ENCODE measurements around the gene SLC26A1. TPM values are rescaled to one million over a fixed set of nuclear protein-coding genes. Genes with fewer than 3 reads are reported as not detected.

SLC26A1 gene
- total RNA-seq, 1 experiment from 2014 or later = 0.09 TPM

DNA sequence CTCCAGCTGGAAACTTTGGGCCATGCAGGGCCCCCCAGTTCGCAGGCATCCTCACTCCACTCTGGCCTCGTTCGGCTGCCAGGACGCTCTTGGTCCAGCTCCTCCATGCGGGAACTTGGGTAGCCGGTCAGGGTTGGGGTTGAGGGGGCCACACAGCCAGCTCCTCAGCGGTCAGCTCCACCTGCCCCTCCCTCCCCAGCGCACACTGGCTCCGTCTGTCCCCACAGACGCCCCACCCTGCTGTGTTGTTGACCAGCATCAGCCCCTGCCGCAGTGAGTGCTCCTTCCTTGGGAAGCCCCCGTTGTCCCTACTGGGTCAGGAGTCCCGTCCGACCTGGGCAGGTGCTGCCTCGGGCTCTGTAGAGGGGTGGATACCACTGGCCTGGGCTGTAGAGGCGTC is 24.0 kb upstream of the SLC26A1 start:
- Histone ChIP-seq H3K18ac (ENCODE audit: insufficient read length, low read depth, low read length) (no peak overlapping the region), H3K9me3 (ENCODE audit: control insufficient read depth, low read depth, low read length) (no peaks in the 10 kb centered on the region), H3K23ac (ENCODE audit: insufficient read length, low read depth, low read length) (no peak overlapping the region), H3K4me2 (ENCODE audit: insufficient read depth, insufficient read length, low read length) (no peak overlapping the region), H3K23me2 (ENCODE audit: insufficient read length, low read depth, low read length, poor library complexity, severe bottlenecking) (no peaks in the 10 kb centered on the region), H3K9ac (ENCODE audit: extremely low read depth, insufficient read length, low read length) (no peak overlapping the region), H4K5ac (ENCODE audit: insufficient read length, low read depth, low read length) (no peak overlapping the region), H2BK5ac (ENCODE audit: insufficient read length, low read length) (no peak overlapping the region), H3K27ac (ENCODE audit: insufficient read length, low read depth, low read length) (no peak overlapping the region), H3K56ac (ENCODE audit: insufficient read length, low read depth, low read length) (no peak overlapping the region), H3K4me1 (ENCODE audit: insufficient read depth, low read length) (no peaks in the 10 kb centered on the region; the same call in 1 of the 2 replicates), H3T11ph (ENCODE audit: low read length) (no peak overlapping the region), H2BK120ac (ENCODE audit: low read depth, low read length, poor library complexity, severe bottlenecking) (no peak overlapping the region), H4K20me1 (ENCODE audit: control insufficient read depth, insufficient read depth, insufficient read length) (no peaks in the 10 kb centered on the region), H3K4ac (ENCODE audit: low read depth, low read length) (no peak overlapping the region), H2AFZ (ENCODE audit: low read length) (no peak overlapping the region), H3K79me1 (ENCODE audit: insufficient read depth, low read depth, low read length, poor library complexity, severe bottlenecking) (no peaks in the 10 kb centered on the region), H2AK5ac (ENCODE audit: insufficient read length, low read length) (no peak overlapping the region), H3K27me3 (ENCODE audit: insufficient read depth, low read length) (no peaks in the 10 kb centered on the region; the same call in 1 of the 2 replicates), H3K79me2 (ENCODE audit: insufficient read depth, low read length) (no peaks in the 10 kb centered on the region), H3K14ac (ENCODE audit: insufficient read depth, low read length) (no peak overlapping the region; the same call in 1 of the 2 replicates), H2BK12ac (ENCODE audit: insufficient read length, low read depth, low read length) (no peak overlapping the region), H2BK15ac (ENCODE audit: low read depth, low read length) (no peak overlapping the region), H4K91ac (ENCODE audit: insufficient read length, low read depth, low read length) (no peak overlapping the region), H4K8ac (replicated peaks; ENCODE audit: insufficient read length, low read depth, low read length) (no peak overlapping the region), H2BK20ac (ENCODE audit: low read depth, low read length, poor library complexity, severe bottlenecking) (no peak overlapping the region)
- Mint-ChIP-seq H3K27ac (no peak overlapping the region), H3K4me3 (no peak overlapping the region), H3K36me3 (ENCODE audit: insufficient read depth in 1 of 3, low read depth in 3 of 3) (peaks cover 0 to 4% (median 0%) of the 10 kb centered on the region in 3 experiments; a peak in 2 of 7 replicates), H3K9me3 (no peaks in the 10 kb centered on the region), H3K27me3 (ENCODE audit: low read depth) (no peaks in the 10 kb centered on the region; the same call in 1 of the 2 replicates), H3K4me1 (peaks cover 4 to 13% of the 10 kb centered on the region in 2 experiments; a peak in 3 of 4 replicates)
- TF ChIP-seq, protein P1, sequence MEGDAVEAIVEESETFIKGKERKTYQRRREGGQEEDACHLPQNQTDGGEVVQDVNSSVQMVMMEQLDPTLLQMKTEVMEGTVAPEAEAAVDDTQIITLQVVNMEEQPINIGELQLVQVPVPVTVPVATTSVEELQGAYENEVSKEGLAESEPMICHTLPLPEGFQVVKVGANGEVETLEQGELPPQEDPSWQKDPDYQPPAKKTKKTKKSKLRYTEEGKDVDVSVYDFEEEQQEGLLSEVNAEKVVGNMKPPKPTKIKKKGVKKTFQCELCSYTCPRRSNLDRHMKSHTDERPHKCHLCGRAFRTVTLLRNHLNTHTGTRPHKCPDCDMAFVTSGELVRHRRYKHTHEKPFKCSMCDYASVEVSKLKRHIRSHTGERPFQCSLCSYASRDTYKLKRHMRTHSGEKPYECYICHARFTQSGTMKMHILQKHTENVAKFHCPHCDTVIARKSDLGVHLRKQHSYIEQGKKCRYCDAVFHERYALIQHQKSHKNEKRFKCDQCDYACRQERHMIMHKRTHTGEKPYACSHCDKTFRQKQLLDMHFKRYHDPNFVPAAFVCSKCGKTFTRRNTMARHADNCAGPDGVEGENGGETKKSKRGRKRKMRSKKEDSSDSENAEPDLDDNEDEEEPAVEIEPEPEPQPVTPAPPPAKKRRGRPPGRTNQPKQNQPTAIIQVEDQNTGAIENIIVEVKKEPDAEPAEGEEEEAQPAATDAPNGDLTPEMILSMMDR (conservative IDR thresholded peaks at IDR 0.05) = no peak
- no peak for DNase-seq
- WGBS (ENCODE audit: extremely low coverage, insufficient read length, low lambda C conversion rate) = no CpG with 5 or more reads among the region's 16 CpGs

All from H9 (cell line).